ENCODE measurements around the gene LETMD1.
"Not testable (repeated sequence)": the region's sequence is repeated elsewhere in the genome, so short reads cannot be mapped to it uniquely, and the experiment has no call there.

Gene LETMD1

DNA sequence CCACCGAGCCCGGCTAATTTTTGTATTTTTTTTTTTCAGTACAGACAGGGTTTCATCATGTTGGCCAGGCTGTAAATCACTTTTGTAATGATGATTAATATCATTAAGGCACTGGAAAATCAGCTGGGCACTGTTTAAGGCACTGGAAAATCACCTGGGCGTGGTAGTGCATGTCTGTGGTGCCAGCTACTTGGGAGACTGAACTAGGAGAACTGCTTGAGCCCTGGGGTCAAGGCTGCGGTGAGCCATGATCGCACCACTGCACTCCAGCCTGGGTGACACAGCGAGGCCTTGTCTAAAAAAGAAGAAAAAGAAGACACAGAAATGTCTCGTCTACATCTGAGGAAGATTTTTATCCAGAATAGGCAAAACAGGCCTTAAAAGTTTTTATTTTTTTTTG lies 34.7 kb upstream of the LETMD1 start:
- ChIA-PET CTCF (interaction anchor here (1.1 to 2.0 kb wide), 4 partner anchors 9 to 27 kb away, joined by 3 to 8 read pairs (median 4); partner anchors contain the start of gene SLC11A2), POLR2A (no interaction called here)
- TF ChIP-seq, protein P1, sequence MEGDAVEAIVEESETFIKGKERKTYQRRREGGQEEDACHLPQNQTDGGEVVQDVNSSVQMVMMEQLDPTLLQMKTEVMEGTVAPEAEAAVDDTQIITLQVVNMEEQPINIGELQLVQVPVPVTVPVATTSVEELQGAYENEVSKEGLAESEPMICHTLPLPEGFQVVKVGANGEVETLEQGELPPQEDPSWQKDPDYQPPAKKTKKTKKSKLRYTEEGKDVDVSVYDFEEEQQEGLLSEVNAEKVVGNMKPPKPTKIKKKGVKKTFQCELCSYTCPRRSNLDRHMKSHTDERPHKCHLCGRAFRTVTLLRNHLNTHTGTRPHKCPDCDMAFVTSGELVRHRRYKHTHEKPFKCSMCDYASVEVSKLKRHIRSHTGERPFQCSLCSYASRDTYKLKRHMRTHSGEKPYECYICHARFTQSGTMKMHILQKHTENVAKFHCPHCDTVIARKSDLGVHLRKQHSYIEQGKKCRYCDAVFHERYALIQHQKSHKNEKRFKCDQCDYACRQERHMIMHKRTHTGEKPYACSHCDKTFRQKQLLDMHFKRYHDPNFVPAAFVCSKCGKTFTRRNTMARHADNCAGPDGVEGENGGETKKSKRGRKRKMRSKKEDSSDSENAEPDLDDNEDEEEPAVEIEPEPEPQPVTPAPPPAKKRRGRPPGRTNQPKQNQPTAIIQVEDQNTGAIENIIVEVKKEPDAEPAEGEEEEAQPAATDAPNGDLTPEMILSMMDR (IDR thresholded peaks at IDR 0.05; ENCODE audit: insufficient read depth, low read length, missing control alignments) = no peak
- no peak overlapping the region for H3K4me3 ChIP-seq (ENCODE audit: low read depth, low read length)
- DNase-seq (ENCODE audit: low read depth, low spot score) = no peak

DNA sequence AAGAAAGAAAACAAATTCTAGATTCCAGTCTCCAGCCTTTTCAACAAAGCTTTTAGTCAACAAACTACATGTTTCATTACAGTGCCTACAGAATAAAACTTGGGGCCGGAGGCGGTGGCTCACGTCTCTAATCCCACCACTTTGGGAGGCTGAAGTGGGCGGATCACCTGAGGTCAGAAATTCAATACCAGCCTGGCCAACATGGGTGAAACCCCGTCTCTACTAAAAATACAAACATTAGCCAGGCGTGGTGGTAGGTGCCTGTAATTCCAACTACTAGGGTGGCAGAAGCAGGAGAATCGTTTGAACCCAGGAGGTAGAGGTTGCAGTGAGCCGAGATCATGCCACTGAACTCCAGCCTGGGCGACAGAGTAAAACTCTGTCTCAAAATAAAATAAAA lies 33.7 kb upstream of the LETMD1 start:
- DNase-seq (ENCODE audit: low read depth, low spot score); H3K4me3 ChIP-seq (ENCODE audit: low read depth, low read length); CTCF ChIA-PET; POLR2A ChIA-PET: not testable (repeated sequence)

DNA sequence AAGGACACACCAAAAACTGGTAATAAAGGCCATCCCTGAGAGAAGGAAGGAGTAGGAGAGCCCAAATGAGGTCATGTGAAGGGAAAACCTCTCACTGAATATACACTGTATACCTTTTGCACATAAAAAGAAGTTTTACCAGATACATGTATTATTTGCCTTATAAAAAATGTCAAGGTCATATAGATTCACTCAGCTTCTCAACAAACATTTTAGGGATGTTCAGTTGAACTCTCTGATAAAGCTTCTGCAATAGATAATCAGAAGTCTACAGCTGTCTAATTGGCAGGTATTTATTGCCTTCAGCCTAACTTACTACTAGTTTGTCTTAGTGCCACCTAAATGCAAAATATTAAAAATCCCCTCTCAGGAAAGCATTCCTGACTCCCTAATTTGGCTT lies 30.7 kb upstream of the LETMD1 start:
- H3K4me3 ChIP-seq (ENCODE audit: low read depth, low read length) = no peak overlapping the region
- DNase-seq (ENCODE audit: low read depth, low spot score) = no peak
- CTCF ChIA-PET = interaction anchor here (0.8 to 1.4 kb wide), 3 partner anchors 9 to 252 kb away, joined by 3 read pairs; no protein-coding TSS in a partner anchor
- POLR2A ChIA-PET = no interaction called here
- TF ChIP-seq, protein P1 (IDR thresholded peaks at IDR 0.05; ENCODE audit: insufficient read depth, low read length, missing control alignments) = no peak

DNA sequence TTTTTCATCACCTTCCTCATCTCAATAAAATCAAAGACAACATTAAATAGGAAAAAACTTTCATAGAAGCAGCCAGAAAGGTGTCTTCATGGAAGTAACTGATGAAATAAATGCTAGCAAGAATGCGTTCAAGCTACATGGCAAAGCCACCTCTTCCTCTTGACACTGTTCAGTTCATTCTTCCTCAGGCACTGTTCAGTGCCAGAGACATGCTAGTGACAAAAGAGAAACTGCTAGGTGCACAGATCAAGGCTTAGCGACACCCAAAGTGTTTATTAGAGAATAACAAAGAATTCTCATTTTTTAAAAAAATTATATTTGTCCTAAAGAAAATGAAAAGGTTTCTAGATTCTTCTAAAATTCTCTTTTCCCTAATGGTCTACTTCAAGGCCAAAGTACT lies 29.2 kb upstream of the LETMD1 start:
- ChIA-PET POLR2A (no interaction called here), CTCF (interaction anchor here (0.7 to 1.0 kb wide), 2 partner anchors 10 to 33 kb away, joined by 3 read pairs; no protein-coding TSS in a partner anchor)
- DNase-seq (ENCODE audit: low read depth, low spot score) = no peak
- TF ChIP-seq, protein P1 (IDR thresholded peaks at IDR 0.05; ENCODE audit: insufficient read depth, low read length, missing control alignments) = no peak
- H3K4me3 ChIP-seq (ENCODE audit: low read depth, low read length) = no peak overlapping the region

DNA sequence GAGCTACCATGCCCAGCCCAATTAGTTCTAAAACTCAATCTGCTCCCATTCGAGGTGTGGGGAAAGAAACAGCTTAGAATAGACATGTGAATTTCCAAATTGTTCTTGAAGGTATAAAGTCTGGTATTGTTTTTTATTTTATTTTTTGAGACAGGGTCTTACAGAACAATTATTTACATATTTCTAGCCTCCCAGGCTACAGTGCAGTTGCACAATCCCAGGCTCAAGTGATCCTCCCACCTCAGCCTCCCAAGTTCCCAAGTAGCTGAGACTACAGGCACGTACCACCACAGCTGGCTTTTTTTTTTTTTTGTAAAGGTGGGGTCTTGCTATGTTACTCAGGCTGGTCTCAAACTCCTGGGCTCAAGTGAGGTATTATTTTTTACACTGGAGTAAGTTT lies 28.2 kb upstream of the LETMD1 start:
- H3K4me3 ChIP-seq (ENCODE audit: low read depth, low read length) = no peak overlapping the region
- no peak for DNase-seq (ENCODE audit: low read depth, low spot score)
- ChIA-PET POLR2A (no interaction called here), CTCF (no interaction called here)
- TF ChIP-seq, protein P1 (IDR thresholded peaks at IDR 0.05; ENCODE audit: insufficient read depth, low read length, missing control alignments) = no peak

DNA sequence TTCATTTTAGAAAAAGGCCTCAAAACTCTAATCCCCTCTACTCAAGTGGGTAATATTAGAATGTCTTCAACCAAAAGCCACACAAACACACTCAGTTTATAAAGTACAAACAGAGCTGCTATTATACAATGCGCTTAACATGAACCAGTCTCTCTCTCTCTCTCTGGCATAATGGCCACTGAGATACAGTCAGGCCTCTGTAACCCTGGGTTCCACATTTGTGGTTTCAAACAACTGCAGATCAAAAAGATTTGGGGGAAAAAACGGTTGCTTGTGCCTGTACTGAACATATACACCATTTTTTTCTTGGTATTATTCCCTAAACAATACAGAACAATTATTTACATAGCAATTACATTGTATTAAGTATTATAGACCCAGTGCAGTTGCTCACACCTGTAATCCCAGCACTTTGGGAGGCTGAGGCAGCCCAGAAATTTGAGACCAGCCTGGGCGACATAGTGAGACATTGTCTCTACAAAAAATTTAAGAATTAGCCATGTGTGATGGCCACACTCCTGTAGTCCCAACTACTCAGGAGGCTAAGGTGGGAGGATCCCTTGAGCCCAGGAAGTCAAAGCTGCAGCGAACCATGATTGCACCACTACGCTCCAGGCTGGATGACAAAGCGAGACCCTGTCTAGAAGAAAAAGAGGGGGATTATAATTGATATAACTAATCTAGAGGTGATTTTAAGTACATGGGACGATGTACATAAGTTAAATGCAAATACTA lies 27.5 kb upstream of the LETMD1 start:
- ChIA-PET POLR2A (no interaction called here), CTCF (no interaction called here)
- TF ChIP-seq, protein P1 (IDR thresholded peaks at IDR 0.05; ENCODE audit: insufficient read depth, low read length, missing control alignments) = no peak
- DNase-seq (ENCODE audit: low read depth, low spot score) = no peak
- H3K4me3 ChIP-seq (ENCODE audit: low read depth, low read length) = no peak overlapping the region

DNA sequence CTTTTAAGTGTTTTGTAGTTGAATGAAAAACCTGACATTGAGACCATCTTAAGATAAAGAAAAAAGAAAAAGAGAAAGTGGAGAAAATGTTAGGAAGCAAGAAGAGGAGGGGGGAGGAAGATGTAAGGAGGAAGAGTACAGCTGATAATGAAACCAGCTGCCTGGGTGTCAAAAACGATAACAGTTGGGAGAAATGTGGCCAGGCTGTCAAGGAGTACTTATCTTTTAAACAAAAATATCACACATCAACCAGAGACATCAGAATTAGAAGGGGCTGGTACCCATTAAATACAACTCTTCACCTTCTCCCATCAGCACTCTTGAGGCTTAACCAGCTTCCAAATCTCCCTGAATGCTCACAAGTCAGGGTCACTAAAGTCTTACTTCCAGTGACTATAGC lies 26.4 kb upstream of the LETMD1 start:
- ChIA-PET POLR2A (interaction anchor here (0.6 kb wide), 1 partner anchor 206 kb away, joined by 3 read pairs; no protein-coding TSS in a partner anchor), CTCF (interaction anchor here (0.6 to 2.8 kb wide), 7 partner anchors 8 to 516 kb away, joined by 3 to 7 read pairs (median 3); no protein-coding TSS in a partner anchor)
- no peak overlapping the region for H3K4me3 ChIP-seq (ENCODE audit: low read depth, low read length)
- DNase-seq (ENCODE audit: low read depth, low spot score) = no peak
- TF ChIP-seq, protein P1 (IDR thresholded peaks at IDR 0.05; ENCODE audit: insufficient read depth, low read length, missing control alignments) = no peak

Measured in AG04449 (cell line).